HG03045 (cell line): Measurements from ENCODE around the gene CCDC134.

ENCODE experiments used
- ATAC-seq: cut with Tn5 transposase; IDR thresholded peaks from one replicate; pipeline ENCODE4 v1.9.1; 2021; ENCODE audit warnings: mild to moderate bottlenecking, moderate library complexity; ENCODE audit not compliant: unreplicated experiment

CCDC134 gene

DNA sequence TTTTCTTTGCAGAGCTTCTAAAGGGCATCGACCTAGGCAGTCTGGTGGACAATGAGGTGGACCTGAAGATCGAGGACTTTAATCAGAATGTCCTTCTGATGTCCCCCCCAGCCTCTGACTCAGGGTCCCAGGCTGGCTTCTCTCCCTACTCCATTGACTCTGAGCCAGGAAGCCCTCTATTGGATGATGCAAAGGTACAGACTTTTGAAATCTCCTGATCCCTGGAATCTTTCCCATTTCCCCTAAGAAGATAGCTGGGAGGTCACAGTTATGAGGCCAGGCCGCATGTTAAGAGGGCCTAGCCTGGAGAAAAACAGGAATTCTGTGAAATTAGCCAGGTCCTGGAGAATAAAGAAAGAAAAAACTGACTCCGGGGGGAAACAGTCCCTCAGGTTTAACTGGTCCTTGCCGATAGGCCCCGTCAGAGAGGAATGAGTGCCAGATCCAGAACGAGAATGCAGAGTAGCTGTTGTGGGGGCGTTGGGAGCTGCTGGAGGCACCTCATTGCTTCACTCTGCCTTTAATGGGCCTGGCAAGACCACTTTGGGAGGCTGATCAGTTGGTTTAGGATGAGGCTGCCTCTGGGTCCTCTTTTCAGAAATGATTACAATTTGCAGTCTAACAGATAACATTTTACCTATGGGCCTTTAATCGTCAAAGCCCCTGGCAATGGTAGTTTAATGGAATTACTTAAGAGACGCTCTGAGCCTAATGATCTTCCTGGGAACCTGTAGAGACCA lies 75.2 kb downstream of the CCDC134 start:
- no peak for ATAC-seq
